HL-60 (cell line): ENCODE measurements around the gene CENPE.

Experiments used
- DNase-seq, 2 experiments: peaks; one replicate each; pipeline ENCODE4 v3.0.0-alpha.2; 2010 to 2020; ENCODE audit warnings: low read depth in 1 of 2, low spot score in 1 of 2
- H3K27ac ChIP-seq: fragments of 250-450 bp; sonication (Bioruptor Pico); replicated peaks from 2 replicates; pipeline ENCODE4 v1.5.1; 2020; ENCODE audit warnings: mild to moderate bottlenecking, moderate library complexity
- H3K27me3 ChIP-seq: fragments of 250-450 bp; sonication (Bioruptor Pico); 2 replicates; pipeline ENCODE4 v1.5.1; 2021; ENCODE audit warnings: mild to moderate bottlenecking, moderate library complexity; ENCODE audit not compliant: insufficient read depth, poor library complexity, severe bottlenecking
- H3K4me3 ChIP-seq: replicated peaks from 2 replicates; pipeline ENCODE4 v1.5.1; 2011; ENCODE audit warnings: mild to moderate bottlenecking, control low read depth, low read length; ENCODE audit not compliant: insufficient read depth
- CTCF ChIP-seq: IDR thresholded peaks from one replicate; pipeline ENCODE4 v1.5.1; 2011; ENCODE audit warnings: low read length, control low read depth, inconsistent platforms; ENCODE audit not compliant: insufficient read depth
- GABPA ChIP-seq: IDR thresholded peaks from 2 replicates; pipeline ENCODE4 v1.6.1; 2012; ENCODE audit warnings: low read depth
- POLR2AphosphoS5 ChIP-seq: IDR thresholded peaks from 2 replicates; pipeline ENCODE4 v1.6.1; 2012; ENCODE audit warnings: low read depth
- REST ChIP-seq: IDR thresholded peaks from 2 replicates; pipeline ENCODE4 v1.6.1; 2012; ENCODE audit warnings: low read depth; ENCODE audit not compliant: insufficient replicate concordance
- SPI1 ChIP-seq: IDR thresholded peaks from 2 replicates; pipeline ENCODE4 v1.6.1; 2012; ENCODE audit warnings: low read depth, mild to moderate bottlenecking, borderline replicate concordance

CENPE gene

GRCh38 chr4:103207673-103208072, 9.5 kb upstream of the CENPE start:
- no peak for DNase-seq
- H3K4me3 ChIP-seq, result no peak overlapping the region
- TF ChIP-seq REST, result no peak
- TF ChIP-seq SPI1, result no peak
- no peak for TF ChIP-seq POLR2AphosphoS5
- no peak for TF ChIP-seq GABPA
- no peak for TF ChIP-seq CTCF
- no peak overlapping the region for H3K27ac ChIP-seq
- H3K27me3 ChIP-seq, result no peaks in the 10 kb centered on the region

GRCh38 chr4:103204111-103204510, 6.0 kb upstream of the CENPE start:
- Histone ChIP-seq H3K4me3 (no peak overlapping the region), H3K27me3 (no peaks in the 10 kb centered on the region), H3K27ac (no peak overlapping the region)
- DNase-seq, result no peak
- TF ChIP-seq CTCF (no peak), REST (no peak), SPI1 (no peak), POLR2AphosphoS5 (no peak), GABPA (no peak)

GRCh38 chr4:103201724-103202123, 3.6 kb upstream of the CENPE start:
- TF ChIP-seq CTCF (no peak), REST (no peak), SPI1 (no peak), POLR2AphosphoS5 (no peak), GABPA (no peak)
- Histone ChIP-seq H3K27me3 (no peaks in the 10 kb centered on the region), H3K27ac (no peak overlapping the region), H3K4me3 (no peak overlapping the region)
- no peak for DNase-seq
